Measurements from ENCODE around the gene CEP20. TPM values are rescaled to one million over a fixed set of nuclear protein-coding genes. Genes with fewer than 3 reads are reported as not detected.

Gene CEP20
- total and polyA plus RNA-seq, 2 of the 8 experiments (the other 6 are each of a cell fraction or from before 2014, with no cell fraction given), result 16.2 to 49.0 TPM

GRCh38 chr16:15817446-15817845, 71.0 kb downstream of the CEP20 start:
- H3K4me2 ChIP-seq (ENCODE audit: insufficient read depth in 1 of 2, low read depth in 2 of 2, low read length in 2 of 2), result no peak overlapping the region
- H3K4me1 ChIP-seq (replicated peaks in 1 of 4; ENCODE audit: control insufficient read depth in 3 of 4, insufficient read depth in 4 of 4, low read length in 3 of 4), result no peaks in the 10 kb centered on the region
- FAIRE-seq, result no peak
- no peak overlapping the region for H3K27ac ChIP-seq (ENCODE audit: low read depth, low read length)
- no peak overlapping the region for H3K23ac ChIP-seq (ENCODE audit: insufficient read length)
- no peak for TF ChIP-seq NANOG (IDR thresholded peaks at IDR 0.05; ENCODE audit: insufficient read depth, low read depth, low read length, poor library complexity, severe bottlenecking)
- no peak for TF ChIP-seq USF2 (IDR thresholded peaks at IDR 0.05; ENCODE audit: low read length)
- no peak for TF ChIP-seq SP4 (IDR thresholded peaks at IDR 0.05; ENCODE audit: low read length)
- no peak for TF ChIP-seq ATF3 (IDR thresholded peaks at IDR 0.05; ENCODE audit: insufficient read depth, low read depth, low read length)
- no peak for TF ChIP-seq SIRT6 (IDR thresholded peaks at IDR 0.05; ENCODE audit: low read length)
- DNase-seq (ENCODE audit: low read depth in 1 of 2, low spot score in 2 of 2), result no peak
- CTCF ChIA-PET (ENCODE audit: partially characterized antibody), result interaction anchor here (1.0 to 4.0 kb wide), 6 partner anchors 9 to 58 kb away, joined by 3 to 23 read pairs (median 4); no protein-coding TSS in a partner anchor
- H4K20me1 ChIP-seq (replicated peaks in 1 of 2; ENCODE audit: control insufficient read depth in 1 of 2, insufficient read depth in 2 of 2, low read length in 2 of 2), result no peaks in the 10 kb centered on the region
- no peak overlapping the region for H4K91ac ChIP-seq (replicated peaks; ENCODE audit: insufficient read length, low read length)
- H3K18ac ChIP-seq (ENCODE audit: extremely low read depth, low read length), result no peak overlapping the region
- H3K23me2 ChIP-seq (ENCODE audit: low read depth, low read length), result no peaks in the 10 kb centered on the region
- H3K27me3 ChIP-seq (replicated peaks in 1 of 4; ENCODE audit: control insufficient read depth in 3 of 4, extremely low read depth in 1 of 4, insufficient read depth in 3 of 4, low read length in 3 of 4), result no peaks in the 10 kb centered on the region
- no peak overlapping the region for H4K8ac ChIP-seq (ENCODE audit: extremely low read depth, insufficient read depth, low read length)
- no peak overlapping the region for H2BK20ac ChIP-seq (ENCODE audit: low read length)
- no peak overlapping the region for H3K9ac ChIP-seq (replicated peaks in 1 of 4; ENCODE audit: extremely low read depth in 1 of 4, low read depth in 3 of 4, low read length in 3 of 4)
- no peaks in the 10 kb centered on the region for H3K79me1 ChIP-seq (ENCODE audit: low read depth, low read length)
- H2AFZ ChIP-seq (ENCODE audit: low read length), result no peak overlapping the region
- no peak overlapping the region for H4K5ac ChIP-seq (ENCODE audit: insufficient read length, low read depth, low read length)
- H2BK5ac ChIP-seq (ENCODE audit: low read depth, low read length), result no peak overlapping the region
- no peak overlapping the region for H3K14ac ChIP-seq (ENCODE audit: insufficient read length)
- no peak overlapping the region for H2BK12ac ChIP-seq (ENCODE audit: low read depth, low read length)
- no peak overlapping the region for H2AK5ac ChIP-seq (ENCODE audit: low read depth, low read length)
- H3K79me2 ChIP-seq (ENCODE audit: control insufficient read depth in 1 of 2, insufficient read depth in 2 of 2, low read length in 2 of 2), result no peaks in the 10 kb centered on the region
- peaks cover 4 to 13% of the 10 kb centered on the region in 2 experiments; a peak in 1 of 4 replicates for H3K9me3 ChIP-seq (ENCODE audit: insufficient read depth in 2 of 2, low read depth in 1 of 2, low read length in 1 of 2)
- no peak overlapping the region for H3K56ac ChIP-seq (replicated peaks; ENCODE audit: insufficient read length, low read depth, low read length)
- POLR2A ChIA-PET (ENCODE audit: partially characterized antibody), result no interaction called here
- 82% methylated on average over 2 of the region's 2 CpGs; no CpG with 5 or more reads in 1 of the 2 experiments for WGBS, 2 experiments (ENCODE audit: extremely low coverage in 1 of 2, insufficient coverage in 1 of 2, insufficient read length in 1 of 2, insufficient replicate concordance in 2 of 2, low coverage in 1 of 2, low lambda C conversion rate in 2 of 2, missing lambda C conversion rate in 1 of 2)
- no peak overlapping the region for H3K4me3 ChIP-seq (ENCODE audit: extremely low read depth in 1 of 4, insufficient read depth in 2 of 4, low read depth in 3 of 4, low read length in 4 of 4)
- H2BK120ac ChIP-seq (replicated peaks; ENCODE audit: low read depth, low read length), result no peak overlapping the region
- no peak overlapping the region for H2BK15ac ChIP-seq (ENCODE audit: low read length)
- no peaks in the 10 kb centered on the region for H3K36me3 ChIP-seq (ENCODE audit: control insufficient read depth in 2 of 4, insufficient read depth in 4 of 4, low read length in 3 of 4)
- H3K4ac ChIP-seq (replicated peaks; ENCODE audit: insufficient read length, low read depth, low read length), result no peak overlapping the region
